H9 (cell line): ENCODE data around the gene PARD6G. TPM values are rescaled to one million over a fixed set of nuclear protein-coding genes. Genes with fewer than 3 reads are reported as not detected.

Source experiments
- DNase-seq: peaks from one replicate; pipeline ENCODE4 v3.0.0-alpha.2; 2017
- H2AFZ ChIP-seq: one replicate; pipeline ENCODE4 v1.6.1; 2013; ENCODE audit warnings: mild to moderate bottlenecking, low read length, control low read depth, moderate library complexity
- H2AK5ac ChIP-seq: 2 replicates; pipeline ENCODE4 v1.6.1; 2013; ENCODE audit warnings: low read length, control low read depth, mixed read lengths; ENCODE audit not compliant: insufficient read length
- H2BK120ac ChIP-seq: one replicate; pipeline ENCODE4 v1.6.1; 2013; ENCODE audit warnings: low read depth, mild to moderate bottlenecking, low read length, control low read depth, inconsistent platforms; ENCODE audit not compliant: poor library complexity, severe bottlenecking
- H2BK12ac ChIP-seq: 2 replicates; pipeline ENCODE4 v1.6.1; 2013; ENCODE audit warnings: low read length, control low read depth, mixed read lengths, low read depth; ENCODE audit not compliant: insufficient read length
- H2BK15ac ChIP-seq: 2 replicates; pipeline ENCODE4 v1.6.1; 2013; ENCODE audit warnings: low read depth, low read length, control low read depth
- H2BK20ac ChIP-seq: one replicate; pipeline ENCODE4 v1.6.1; 2013; ENCODE audit warnings: low read depth, mild to moderate bottlenecking, low read length, control low read depth, inconsistent platforms; ENCODE audit not compliant: poor library complexity, severe bottlenecking
- H2BK5ac ChIP-seq: 2 replicates; pipeline ENCODE4 v1.6.1; 2013; ENCODE audit warnings: low read length, control low read depth, mixed read lengths; ENCODE audit not compliant: insufficient read length
- H3K14ac ChIP-seq: 2 replicates; pipeline ENCODE4 v1.6.1; 2013; ENCODE audit warnings: low read length, control low read depth; ENCODE audit not compliant: insufficient read depth
- H3K18ac ChIP-seq: 2 replicates; pipeline ENCODE4 v1.6.1; 2013; ENCODE audit warnings: low read depth, mild to moderate bottlenecking, mixed read lengths, low read length, control low read depth; ENCODE audit not compliant: insufficient read length
- H3K23ac ChIP-seq: 2 replicates; pipeline ENCODE4 v1.6.1; 2013; ENCODE audit warnings: low read length, control low read depth, mixed read lengths, low read depth; ENCODE audit not compliant: insufficient read length
- H3K23me2 ChIP-seq: 2 replicates; pipeline ENCODE4 v1.6.1; 2013; ENCODE audit warnings: low read depth, mild to moderate bottlenecking, mixed read lengths, low read length, control low read depth; ENCODE audit not compliant: insufficient read length, poor library complexity, severe bottlenecking
- H3K27ac ChIP-seq: 2 replicates; pipeline ENCODE4 v1.5.1; 2013; ENCODE audit warnings: low read length, control low read depth, mixed read lengths, low read depth; ENCODE audit not compliant: insufficient read length
- H3K27me3 ChIP-seq: 2 replicates; pipeline ENCODE4 v1.6.1; 2013; ENCODE audit warnings: low read length, control low read depth, inconsistent platforms; ENCODE audit not compliant: insufficient read depth
- H3K4ac ChIP-seq: 2 replicates; pipeline ENCODE4 v1.6.1; 2013; ENCODE audit warnings: low read depth, mild to moderate bottlenecking, control low read depth, inconsistent platforms, low read length, moderate library complexity
- H3K4me1 ChIP-seq: 2 replicates; pipeline ENCODE4 v1.6.1; 2013; ENCODE audit warnings: low read length, control low read depth, inconsistent platforms; ENCODE audit not compliant: insufficient read depth
- H3K4me2 ChIP-seq: 2 replicates; pipeline ENCODE4 v1.6.1; 2013; ENCODE audit warnings: low read length, control low read depth, mixed read lengths; ENCODE audit not compliant: insufficient read length, insufficient read depth
- H3K56ac ChIP-seq: 2 replicates; pipeline ENCODE4 v1.6.1; 2013; ENCODE audit warnings: low read depth, mild to moderate bottlenecking, mixed read lengths, low read length, control low read depth; ENCODE audit not compliant: insufficient read length
- H3K79me1 ChIP-seq: 2 replicates; pipeline ENCODE4 v1.6.1; 2013; ENCODE audit warnings: low read depth, mild to moderate bottlenecking, moderate library complexity, low read length, control low read depth, inconsistent platforms; ENCODE audit not compliant: insufficient read depth, poor library complexity, severe bottlenecking
- H3K79me2 ChIP-seq: 2 replicates; pipeline ENCODE4 v1.6.1; 2013; ENCODE audit warnings: low read length, control low read depth, inconsistent platforms; ENCODE audit not compliant: insufficient read depth
- H3K9ac ChIP-seq: 2 replicates; pipeline ENCODE4 v1.6.1; 2013; ENCODE audit warnings: low read length, control low read depth, mixed read lengths; ENCODE audit not compliant: insufficient read length; ENCODE audit errors: extremely low read depth
- H3K9me3 ChIP-seq: one replicate; pipeline ENCODE4 v1.6.1; 2013; ENCODE audit warnings: low read depth, low read length, inconsistent platforms; ENCODE audit not compliant: control insufficient read depth
- H3T11ph ChIP-seq: one replicate; pipeline ENCODE4 v1.6.1; 2013; ENCODE audit warnings: mild to moderate bottlenecking, low read length, control low read depth, inconsistent platforms
- H4K20me1 ChIP-seq: one replicate; pipeline ENCODE4 v1.6.1; 2013; ENCODE audit not compliant: control insufficient read depth, insufficient read length, insufficient read depth
- H4K5ac ChIP-seq: 2 replicates; pipeline ENCODE4 v1.6.1; 2013; ENCODE audit warnings: low read depth, mild to moderate bottlenecking, mixed read lengths, low read length, control low read depth; ENCODE audit not compliant: insufficient read length
- H4K8ac ChIP-seq: replicated peaks from 2 replicates; pipeline ENCODE4 v1.6.1; 2013; ENCODE audit warnings: low read length, control low read depth, mixed read lengths, low read depth; ENCODE audit not compliant: insufficient read length
- H4K91ac ChIP-seq: 2 replicates; pipeline ENCODE4 v1.6.1; 2013; ENCODE audit warnings: low read depth, mild to moderate bottlenecking, moderate library complexity, mixed read lengths, low read length, control low read depth; ENCODE audit not compliant: insufficient read length
- H3K27ac Mint-ChIP-seq, 3 experiments: 2 replicates in 2 of 3; 3 replicates in 1 of 3; pipeline ENCODE4 v1.8.0; 2020 to 2021; ENCODE audit warnings: mixed read lengths in 3 of 3, mild to moderate bottlenecking in 1 of 3, moderate library complexity in 1 of 3
- H3K27me3 Mint-ChIP-seq: 2 replicates; pipeline ENCODE4 v1.8.0; 2021; ENCODE audit warnings: low read depth, mild to moderate bottlenecking, moderate library complexity, mixed read lengths
- H3K36me3 Mint-ChIP-seq, 3 experiments: 2 replicates in 2 of 3; 3 replicates in 1 of 3; pipeline ENCODE4 v1.8.0; 2020 to 2021; ENCODE audit warnings: low read depth in 3 of 3, mixed read lengths in 3 of 3; ENCODE audit not compliant: insufficient read depth in 1 of 3
- H3K4me1 Mint-ChIP-seq, 2 experiments: 2 replicates each; pipeline ENCODE4 v1.8.0; 2020; ENCODE audit warnings: mixed read lengths in 2 of 2
- H3K4me3 Mint-ChIP-seq, 2 experiments: 2 replicates in 1 of 2; 3 replicates in 1 of 2; pipeline ENCODE4 v1.8.0; 2020 to 2021; ENCODE audit warnings: mild to moderate bottlenecking in 2 of 2, mixed read lengths in 2 of 2, moderate library complexity in 1 of 2
- H3K9me3 Mint-ChIP-seq, 2 experiments: 2 replicates in 1 of 2; 3 replicates in 1 of 2; pipeline ENCODE4 v1.8.0; 2020; ENCODE audit warnings: mild to moderate bottlenecking in 2 of 2, mixed read lengths in 2 of 2, moderate library complexity in 1 of 2
- CTCF ChIP-seq: fragments of 200-600 bp; sonication (generic); conservative IDR thresholded peaks from 3 replicates; pipeline ENCODE4 v1.8.0; 2021; ENCODE audit warnings: antibody characterized with exemption, mild to moderate bottlenecking
- WGBS: extraction: QIAGEN DNeasy Blood & Tissue Kit; methylation state at CpG from one replicate; pipeline ENCODE4 v1.1.7; 2013; ENCODE audit warnings: missing lambda C conversion rate, low lambda C conversion rate, mixed read lengths; ENCODE audit not compliant: insufficient read length; ENCODE audit errors: extremely low coverage; 5-methylcytosine and 5-hydroxymethylcytosine counted together
- total RNA-seq: library from RNA; stranded (reverse); gene quantifications from 2 replicates; pipeline ENCODE4 v1.2.1, GENCODE V29; 2021

Gene PARD6G
- total RNA-seq, 1 experiment from 2014 or later = 11.2 TPM

GRCh38 chr18:80241919-80242777, 5.2 kb downstream of the PARD6G start:
- no peak overlapping the region for H3T11ph ChIP-seq
- no peaks in the 10 kb centered on the region for H3K9me3 ChIP-seq
- H2AFZ ChIP-seq = no peak overlapping the region
- peaks cover 6% of the 10 kb centered on the region for H3K23me2 ChIP-seq
- H3K9ac ChIP-seq = no peak overlapping the region
- H2AK5ac ChIP-seq = no peak overlapping the region
- H4K91ac ChIP-seq = no peak overlapping the region
- H2BK15ac ChIP-seq = no peak overlapping the region
- Mint-ChIP-seq H3K4me1 (peaks cover 11 to 18% of the 10 kb centered on the region in 2 experiments), H3K27ac (no peak overlapping the region), H3K9me3 (peaks cover 0 to 8% of the 10 kb centered on the region in 2 experiments; a peak in 3 of 5 replicates), H3K36me3 (no peaks in the 10 kb centered on the region; a peak in 2 of 7 replicates), H3K4me3 (no peak overlapping the region), H3K27me3 (peaks cover 9% of the 10 kb centered on the region)
- H3K27me3 ChIP-seq = no peaks in the 10 kb centered on the region; the same call in 1 of the 2 replicates
- TF ChIP-seq CTCF = no peak
- H3K79me1 ChIP-seq = no peaks in the 10 kb centered on the region
- peaks cover 2% of the 10 kb centered on the region; the same call in 1 of the 2 replicates for H3K79me2 ChIP-seq
- WGBS = no CpG with 5 or more reads among the region's 7 CpGs
- H3K14ac ChIP-seq = no peak overlapping the region
- H2BK12ac ChIP-seq = no peak overlapping the region
- H3K4ac ChIP-seq = no peak overlapping the region
- H2BK5ac ChIP-seq = no peak overlapping the region
- H4K8ac ChIP-seq = no peak overlapping the region
- no peak overlapping the region for H3K18ac ChIP-seq
- no peak overlapping the region for H2BK20ac ChIP-seq
- H3K56ac ChIP-seq = no peak overlapping the region
- no peak overlapping the region for H4K5ac ChIP-seq
- no peaks in the 10 kb centered on the region for H4K20me1 ChIP-seq
- no peak overlapping the region for H3K4me2 ChIP-seq
- H3K4me1 ChIP-seq = no peaks in the 10 kb centered on the region
- no peak overlapping the region for H3K27ac ChIP-seq
- H2BK120ac ChIP-seq = no peak overlapping the region
- no peak overlapping the region for H3K23ac ChIP-seq
- DNase-seq = no peak
